GM18507 (cell line): Measurements from ENCODE around the gene FSTL5.

Experiments
- DNase-seq: peaks from one replicate; pipeline ENCODE4 v3.0.0; 2011; ENCODE audit warnings: low read depth; ENCODE audit not compliant: insufficient read length; ENCODE audit errors: extremely low spot score
- FAIRE-seq: peaks from 2 replicates; lab custom pipeline; 2011; peaks lifted over from hg19 to GRCh38; lab: Jason Lieb, UNC

Gene FSTL5

DNA sequence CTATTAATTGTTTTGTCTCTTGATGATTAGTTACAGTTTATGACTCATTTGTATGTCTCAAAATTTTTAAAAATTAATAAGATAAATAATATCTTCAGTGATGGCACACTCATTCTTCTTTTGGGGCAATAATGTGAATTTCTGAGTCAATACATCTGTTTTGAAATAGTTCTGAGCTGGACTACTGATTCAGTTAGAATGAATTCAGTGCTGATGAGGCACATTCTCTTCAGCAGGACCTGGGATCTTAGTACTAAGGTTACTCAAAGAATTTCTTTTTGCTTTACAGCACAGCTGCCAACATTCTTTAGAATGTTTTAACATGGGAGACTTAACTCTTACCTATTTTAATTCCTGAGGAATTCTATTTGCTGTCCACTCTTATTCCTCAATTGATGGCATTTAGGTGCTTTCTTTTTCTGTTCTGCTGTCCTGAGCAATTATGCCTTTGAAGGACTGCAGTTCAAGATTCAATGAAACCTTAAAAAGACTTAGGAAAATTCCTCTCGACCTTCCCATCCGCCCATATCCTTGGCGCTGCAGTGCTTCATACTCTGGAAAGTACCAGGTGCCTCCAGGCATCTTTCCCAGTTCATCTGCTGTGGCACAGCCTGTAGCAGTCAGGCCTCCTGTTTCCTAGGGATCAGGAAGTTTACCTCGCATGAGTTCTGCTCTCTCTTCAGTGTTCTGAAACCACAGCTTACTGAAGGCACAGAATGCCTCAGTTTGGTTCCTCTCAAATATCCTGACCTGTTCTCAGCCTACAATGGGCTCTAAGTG is 213.7 kb downstream of the FSTL5 start:
- DNase-seq (no peak), FAIRE-seq (no peak)

DNA sequence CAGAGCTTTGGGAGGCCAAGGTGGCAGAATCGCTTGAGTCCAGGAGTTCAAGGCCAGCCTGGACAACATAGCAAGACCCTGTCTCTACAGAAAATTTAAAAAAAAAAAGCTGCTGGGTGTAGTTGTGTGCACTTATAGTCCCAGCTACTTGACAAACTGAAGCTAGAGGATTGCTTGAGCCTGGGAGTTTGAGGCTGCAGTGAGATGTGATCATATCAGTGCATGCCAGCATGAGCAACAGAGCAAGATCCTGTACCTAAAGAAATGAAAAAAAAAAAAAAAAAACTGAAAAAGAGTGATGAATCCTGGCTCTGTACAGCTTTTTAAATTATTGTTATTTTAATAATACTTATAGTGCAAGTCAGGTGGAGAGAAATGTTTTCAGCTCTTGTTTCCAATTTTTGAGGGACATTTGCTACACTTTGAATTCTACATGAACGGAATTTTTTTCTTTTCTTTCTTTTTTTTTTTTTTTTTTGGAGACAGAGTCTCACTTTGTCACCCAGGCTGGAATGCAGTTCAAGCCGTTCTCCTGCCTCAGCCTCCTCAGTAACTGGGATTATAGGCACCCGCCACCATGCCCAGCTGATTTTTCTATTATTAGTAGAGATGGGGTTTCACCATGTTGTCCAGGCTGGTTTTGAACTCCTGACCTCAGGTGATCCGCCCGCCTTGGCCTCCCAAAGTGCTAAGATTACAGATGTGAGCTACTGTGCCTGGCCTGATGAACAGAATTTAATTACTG is 215.6 kb downstream of the FSTL5 start:
- DNase-seq (no peak), FAIRE-seq (no peak)

DNA sequence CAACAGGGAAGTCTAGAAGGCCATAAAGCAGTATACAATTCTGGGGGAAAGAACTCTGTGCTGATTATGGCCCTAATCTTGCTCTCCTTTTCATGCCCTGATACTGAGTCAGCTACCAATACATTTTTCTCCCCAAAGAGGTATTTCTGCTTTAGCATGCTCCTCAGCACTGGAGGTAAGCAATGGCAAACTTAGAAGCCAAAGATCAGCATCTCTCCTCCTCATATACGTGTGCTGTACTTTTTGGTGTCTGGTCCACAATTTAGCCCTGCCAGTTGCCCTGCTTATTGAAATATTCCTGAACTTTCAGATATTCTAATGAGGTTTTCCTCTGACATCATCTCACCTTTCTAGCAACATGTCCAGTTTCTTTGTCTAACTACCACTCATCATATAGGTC is 226.2 kb downstream of the FSTL5 start:
- DNase-seq (no peak), FAIRE-seq (no peak)

DNA sequence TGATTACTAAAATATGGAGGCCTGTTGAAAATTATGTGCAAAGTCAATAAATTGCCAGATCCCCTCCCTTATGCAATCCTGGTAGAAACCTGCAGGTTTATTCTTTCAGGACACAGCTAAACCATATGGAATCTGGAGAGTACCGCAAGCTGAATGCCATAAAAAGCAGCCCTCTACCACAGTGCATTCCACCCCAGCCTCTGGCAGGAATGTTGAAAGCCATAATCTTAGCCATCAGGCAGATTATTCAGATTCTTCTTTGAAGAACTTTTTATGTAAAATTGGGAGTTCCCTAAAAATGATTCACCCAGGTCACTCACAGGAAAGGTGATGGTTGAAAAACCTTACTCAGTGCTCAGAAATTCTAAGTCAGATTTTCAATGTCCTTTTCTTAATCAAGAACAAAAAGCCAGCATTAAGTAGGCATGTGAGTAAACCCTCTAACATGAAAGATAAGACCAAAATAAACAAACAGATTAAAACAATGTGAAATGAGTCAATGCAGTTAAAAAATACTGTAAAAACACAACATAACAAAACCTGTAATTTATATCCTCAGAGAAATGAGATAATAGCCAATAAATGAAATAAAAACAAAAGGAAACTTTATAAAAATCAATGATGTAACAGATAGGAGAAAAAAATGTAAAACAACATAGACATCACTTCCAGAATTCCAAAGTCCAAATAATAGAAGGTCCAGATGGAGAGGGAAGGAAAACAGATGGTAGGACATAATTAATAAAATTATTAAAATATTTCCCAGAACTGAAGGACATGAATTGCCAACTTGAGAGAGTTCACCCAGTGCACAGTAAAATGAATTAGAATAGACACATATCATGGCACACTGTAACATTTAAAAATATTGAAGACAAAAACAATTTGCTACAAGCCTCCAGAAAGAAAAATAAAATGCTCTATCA is 226.9 kb downstream of the FSTL5 start:
- FAIRE-seq (no peak), DNase-seq (no peak)

DNA sequence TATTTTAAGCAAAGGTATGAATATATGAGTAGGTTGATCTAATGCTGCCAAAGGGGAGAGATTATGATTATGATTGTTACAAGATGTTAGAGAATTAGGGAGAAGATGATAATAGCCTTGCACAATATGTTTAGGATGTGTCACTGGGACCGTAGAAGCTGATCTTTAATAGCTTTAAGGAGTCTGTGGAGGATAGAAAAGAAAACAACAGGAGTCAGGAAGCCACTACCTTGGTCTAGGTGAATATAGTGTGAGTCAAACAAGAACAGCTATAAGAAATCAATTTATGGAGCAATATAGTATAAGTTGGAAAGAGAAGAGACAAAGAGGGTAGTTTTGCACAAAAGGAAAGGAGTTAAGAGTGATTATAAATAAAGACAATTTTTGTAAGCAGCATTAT is 232.7 kb downstream of the FSTL5 start:
- DNase-seq: no peak
- no peak for FAIRE-seq

DNA sequence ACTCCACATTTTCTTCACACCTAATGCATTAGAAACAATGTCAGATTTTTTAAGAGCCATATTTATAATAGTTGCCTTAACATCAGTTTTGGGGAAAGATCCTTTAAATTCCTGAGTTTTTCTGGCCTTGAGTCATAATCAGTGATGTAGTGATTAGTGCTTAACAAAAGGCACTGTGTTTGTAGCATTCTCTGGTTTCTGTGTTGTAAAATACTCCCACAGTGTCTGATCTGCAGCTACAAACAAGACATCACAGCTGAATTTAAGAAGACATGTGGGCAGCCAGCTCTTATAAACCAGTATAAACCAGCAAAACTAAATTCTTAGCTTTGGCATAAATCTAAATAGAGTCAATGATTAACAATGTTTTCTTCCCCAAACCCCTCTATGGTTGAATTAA is 233.8 kb downstream of the FSTL5 start:
- no peak for DNase-seq

DNA sequence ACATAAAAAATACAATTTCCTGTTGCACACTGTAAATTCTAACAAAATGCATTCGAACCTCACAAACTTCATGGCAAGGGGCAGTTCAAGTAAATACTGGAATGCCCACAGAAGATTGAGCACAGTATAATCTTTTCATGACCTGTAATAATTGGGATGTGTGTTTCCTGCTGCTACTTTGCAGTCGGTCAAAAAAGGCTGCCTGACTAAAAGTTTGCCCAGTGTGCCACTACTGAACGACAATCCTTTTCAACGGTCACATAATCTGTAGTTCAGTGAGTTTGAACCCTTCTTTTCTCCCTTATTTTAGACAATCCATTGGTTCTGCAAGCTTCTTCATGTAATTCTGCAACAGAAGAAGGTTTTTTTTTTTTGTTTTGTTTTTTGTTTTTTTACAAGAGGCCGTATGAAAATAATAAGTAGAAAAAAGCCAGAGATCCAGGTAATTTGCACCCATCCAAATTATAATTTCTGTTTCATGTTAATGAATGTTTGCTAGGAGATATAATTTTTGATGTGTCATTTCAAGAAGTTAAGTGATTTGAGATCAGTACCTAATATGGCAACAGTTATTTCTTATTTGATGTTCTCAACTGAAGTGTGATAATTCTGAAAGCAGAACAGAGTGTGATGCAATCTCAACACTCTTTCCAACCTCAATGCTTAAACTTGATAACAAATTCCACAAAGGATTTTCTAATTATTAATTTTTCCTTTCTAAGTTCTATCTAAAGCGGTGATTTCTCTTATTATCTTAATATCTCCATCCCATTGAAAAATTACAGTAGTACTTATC is 237.6 kb downstream of the FSTL5 start:
- DNase-seq (no peak), FAIRE-seq (no peak)

More for the DNA sequence above, 233.8 kb downstream of the FSTL5 start:
- no peak for FAIRE-seq

DNA sequence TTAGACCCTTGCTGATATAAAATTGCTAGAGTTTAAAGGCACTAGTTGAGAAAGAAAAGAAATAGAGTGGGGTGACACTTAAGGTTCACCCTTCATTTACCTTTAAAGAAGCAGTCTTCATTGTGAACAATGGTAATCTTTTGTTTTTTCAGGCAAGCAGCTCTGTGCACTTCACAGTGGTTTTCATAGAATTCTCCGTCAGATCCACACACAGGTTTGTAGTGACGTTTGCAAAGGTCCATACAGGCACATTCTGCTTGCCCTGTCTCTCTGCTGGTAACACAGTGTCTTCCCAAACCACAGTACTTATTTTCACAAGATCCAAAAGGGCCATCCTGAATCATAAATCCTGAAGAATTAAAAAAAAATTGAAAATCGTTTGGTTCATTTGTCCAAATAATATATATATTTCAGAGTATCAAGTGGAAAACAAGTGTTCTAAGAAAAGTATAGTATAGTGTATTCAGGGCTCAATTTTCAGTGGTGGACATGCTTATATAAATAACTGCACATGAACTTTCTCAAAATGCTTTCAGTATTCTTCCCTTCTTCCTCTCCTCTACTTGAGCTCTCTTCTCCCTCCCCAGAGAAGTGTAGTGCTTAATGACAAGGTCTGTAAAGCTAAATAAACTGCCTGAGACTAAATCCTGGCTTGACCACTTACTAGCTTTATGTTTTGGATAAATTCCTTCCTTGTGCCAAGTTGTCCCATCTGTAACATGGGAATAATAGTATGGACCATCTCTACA is 243.3 kb downstream of the FSTL5 start:
- DNase-seq: no peak

DNA sequence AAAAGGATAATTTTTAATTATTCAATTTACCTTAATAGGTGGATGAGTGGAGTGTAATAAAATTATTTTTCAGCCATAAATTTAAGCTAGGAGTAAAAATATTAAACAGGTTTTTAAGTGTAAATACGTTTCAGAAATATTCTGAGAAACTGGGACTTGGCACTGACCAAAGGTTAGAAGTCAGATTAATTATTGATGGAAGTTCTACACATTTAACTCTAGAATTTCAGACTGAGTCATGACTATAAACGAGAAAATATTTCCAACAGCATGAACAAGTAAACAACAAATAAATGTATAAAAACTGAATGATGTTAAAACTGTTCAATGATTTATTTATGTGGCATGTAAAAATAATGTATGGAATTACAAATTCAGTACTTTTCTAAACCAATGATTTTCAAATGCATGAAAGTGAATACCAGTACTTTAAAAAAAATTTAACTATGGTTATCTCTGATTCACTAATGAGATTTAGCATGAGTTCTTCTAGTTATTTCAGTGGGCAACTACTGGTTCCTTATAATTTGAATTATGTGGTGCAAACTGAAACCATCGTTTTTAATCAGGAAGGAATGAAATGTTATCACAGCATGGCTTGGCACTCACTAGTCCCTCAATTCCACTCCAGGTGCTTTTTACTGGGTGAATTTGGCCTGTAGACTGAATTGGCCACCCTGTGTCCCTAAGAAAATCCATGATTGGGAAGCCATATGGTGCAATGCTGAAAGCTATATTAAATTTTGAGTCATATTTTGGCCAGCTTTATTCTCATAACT is 244.2 kb downstream of the FSTL5 start:
- no peak for FAIRE-seq
- DNase-seq: no peak

More for the DNA sequence above, 243.3 kb downstream of the FSTL5 start:
- no peak for FAIRE-seq

DNA sequence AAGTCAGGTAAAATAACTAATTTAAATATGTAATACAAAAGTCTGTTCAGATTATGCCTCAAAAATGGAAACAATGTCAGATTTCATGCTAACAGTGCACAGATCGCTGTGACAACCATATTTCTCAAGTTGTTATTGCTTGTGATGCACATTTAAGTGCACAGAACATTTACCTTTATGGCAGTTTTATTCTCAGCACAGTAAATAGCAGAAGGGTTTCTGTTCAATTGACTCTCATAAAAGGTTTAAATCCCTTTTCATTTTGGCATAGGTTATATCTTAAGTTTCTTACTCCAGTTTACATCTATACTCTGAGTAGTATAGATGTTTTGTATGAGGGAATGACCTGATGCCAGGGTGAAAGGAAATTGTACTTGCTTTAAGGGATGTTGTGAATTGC is 247.8 kb downstream of the FSTL5 start:
- DNase-seq: no peak
- no peak for FAIRE-seq

DNA sequence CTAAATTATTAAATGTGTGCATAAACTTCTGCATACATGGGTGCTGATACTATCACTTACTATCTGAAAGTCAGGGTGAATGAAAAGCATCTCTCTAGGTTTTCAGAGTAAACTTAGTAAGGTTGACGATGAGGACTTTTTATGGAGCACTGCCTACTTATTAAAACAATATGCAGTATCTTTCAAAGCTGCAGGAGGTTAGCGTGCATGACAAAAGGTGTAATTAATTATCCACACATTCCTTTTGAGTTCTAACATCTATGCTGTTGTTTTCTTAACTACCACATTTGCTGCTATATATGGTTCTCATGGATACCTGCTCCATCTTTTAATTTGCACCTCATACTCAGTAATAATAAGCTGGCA is 256.2 kb downstream of the FSTL5 start:
- FAIRE-seq: no peak

DNA sequence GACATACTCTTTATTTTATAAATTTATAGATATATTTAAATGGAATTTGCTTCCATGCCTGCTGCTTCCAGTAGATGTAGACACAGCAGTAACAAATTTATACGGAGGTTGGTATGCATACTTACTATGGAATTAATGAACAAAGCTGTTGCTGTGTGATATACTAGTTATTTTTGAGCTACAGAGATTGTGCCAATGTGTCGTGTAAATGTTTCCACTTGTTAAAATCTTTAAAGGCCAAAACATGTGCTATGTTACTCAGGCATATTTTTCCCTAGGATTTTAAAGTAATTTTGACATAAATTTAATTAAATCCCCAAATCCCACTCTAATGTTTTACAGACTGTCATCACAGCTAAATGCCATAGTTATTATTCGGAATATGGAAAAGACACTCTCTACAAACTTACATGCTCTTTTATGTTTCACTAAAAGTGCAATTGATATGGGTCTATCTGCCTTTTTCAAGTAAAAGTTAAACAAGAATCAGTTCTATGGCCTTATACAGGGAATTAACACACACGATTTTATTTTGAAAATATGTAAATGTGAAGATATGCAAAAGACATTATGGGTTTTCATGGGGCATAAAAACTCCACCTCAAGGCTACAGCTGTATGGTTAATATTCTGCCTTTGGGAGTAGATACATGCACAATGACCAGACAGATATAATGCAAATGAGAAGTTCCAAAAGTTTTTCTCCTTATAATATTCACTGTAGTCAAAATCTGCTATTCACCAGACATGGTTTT is 256.8 kb downstream of the FSTL5 start:
- DNase-seq (no peak), FAIRE-seq (no peak)

More for the DNA sequence above, 256.2 kb downstream of the FSTL5 start:
- no peak for DNase-seq

DNA sequence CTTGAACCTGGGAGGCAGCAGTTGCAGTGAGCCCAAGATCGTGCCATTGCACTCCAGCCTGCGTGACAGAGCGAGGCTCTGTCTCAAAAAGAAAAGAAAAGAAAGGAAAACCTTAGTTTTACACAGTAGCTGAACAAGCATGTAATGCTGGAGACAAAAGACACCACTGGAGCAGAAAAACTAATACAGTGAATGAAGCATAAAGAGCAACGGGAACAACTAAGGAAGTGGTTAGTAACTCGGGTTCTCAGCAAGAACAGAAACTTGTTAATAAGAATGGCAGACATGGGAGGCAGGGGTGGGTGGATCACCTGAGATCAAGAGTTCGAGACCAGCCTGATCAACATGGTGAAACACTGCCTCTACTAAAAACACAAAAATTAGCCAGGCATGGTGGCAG is 263.7 kb downstream of the FSTL5 start:
- FAIRE-seq (no peak), DNase-seq (no peak)

DNA sequence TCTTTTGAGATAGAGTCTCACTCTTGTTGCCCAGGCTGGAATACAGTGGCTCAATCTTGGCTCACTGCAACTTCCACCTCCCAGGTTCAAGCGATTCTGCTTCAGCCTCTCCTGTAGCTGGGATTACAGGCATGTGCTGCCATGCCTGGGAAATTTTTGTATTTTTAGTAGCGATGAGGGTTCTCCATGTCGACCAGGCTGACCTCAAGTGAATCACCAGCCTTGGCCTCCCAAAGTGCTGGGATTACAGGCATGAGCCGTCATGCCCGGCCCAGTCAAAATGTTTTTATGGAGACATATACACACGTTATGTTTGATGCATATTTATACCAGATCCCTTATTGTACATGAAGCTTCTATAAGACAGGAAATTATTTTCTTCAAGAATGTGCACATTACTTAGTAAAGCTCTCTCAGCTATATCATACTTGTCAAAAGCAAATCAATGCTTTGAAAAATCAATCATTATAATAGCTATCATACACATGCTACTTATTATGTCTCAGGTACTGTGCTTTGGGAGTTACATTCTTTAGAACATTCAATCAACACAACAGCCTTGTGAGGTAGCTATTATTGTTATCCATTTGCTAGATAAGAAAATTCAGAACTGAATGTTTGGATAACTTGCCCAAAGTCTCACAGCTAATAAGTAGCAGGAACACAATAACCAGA is 269.2 kb downstream of the FSTL5 start:
- no peak for FAIRE-seq
- no peak for DNase-seq

DNA sequence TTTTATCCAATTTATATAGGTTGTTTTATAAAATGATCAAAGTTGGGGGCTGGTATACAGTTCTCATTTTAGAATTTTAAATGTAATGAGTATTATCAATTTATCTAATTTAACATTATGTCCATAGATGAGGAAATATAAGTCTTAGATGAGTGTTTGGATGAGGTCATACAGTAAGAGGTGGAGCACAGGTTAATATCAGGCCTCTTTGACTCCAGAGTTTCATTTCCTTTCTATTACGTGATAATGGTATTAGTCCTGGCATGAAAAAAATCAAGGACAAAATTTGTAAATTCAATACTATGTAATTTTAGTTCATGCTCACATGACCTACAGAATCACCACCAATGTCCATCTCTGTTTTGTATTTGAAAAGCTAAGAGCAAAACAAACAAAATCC is 269.8 kb downstream of the FSTL5 start:
- FAIRE-seq (no peak), DNase-seq (no peak)

DNA sequence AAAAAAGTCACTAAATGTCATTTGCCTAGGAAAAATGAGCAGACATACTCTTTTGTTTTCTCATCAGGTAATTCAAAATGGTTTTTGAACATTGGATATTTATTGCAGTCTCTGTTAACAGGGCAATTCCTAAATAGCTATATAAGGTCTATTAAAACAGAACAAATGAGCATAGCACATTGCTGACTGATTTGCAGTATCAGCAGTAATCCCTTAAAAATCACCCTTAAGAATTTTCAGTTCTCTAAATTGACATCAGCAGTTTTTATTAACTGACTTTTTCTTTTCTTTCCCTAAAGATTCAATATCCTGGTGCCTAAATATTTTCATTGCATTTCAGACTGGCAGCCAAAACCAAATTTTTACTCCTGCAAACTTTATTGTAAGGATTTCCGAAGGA is 270.2 kb downstream of the FSTL5 start:
- DNase-seq: no peak
- no peak for FAIRE-seq

DNA sequence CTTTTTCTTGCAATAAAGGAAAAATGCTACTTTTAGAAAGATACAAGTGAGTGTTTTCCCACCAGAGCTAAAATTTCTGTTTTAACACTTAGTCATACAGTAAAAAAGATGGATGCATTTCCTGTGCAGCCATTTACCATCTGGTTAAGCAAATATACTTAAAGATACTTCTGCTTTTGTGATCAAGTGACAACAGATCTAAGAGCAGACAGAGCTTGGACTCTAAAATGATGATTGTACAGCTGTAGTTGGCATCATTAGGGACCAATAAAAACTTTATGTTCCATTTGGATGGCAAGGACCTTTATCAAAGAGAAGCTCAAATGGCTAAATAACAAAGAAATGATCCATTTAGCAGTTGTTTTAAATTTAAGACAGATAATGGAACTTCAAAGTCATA is 270.8 kb downstream of the FSTL5 start:
- DNase-seq (no peak), FAIRE-seq (no peak)
